Mesendoderm (in vitro differentiated cells): Measurements from ENCODE around the gene SHANK3.

ENCODE experiments used
- DNase-seq: peaks from one replicate; pipeline ENCODE4 v3.0.0; 2013
- H2AK5ac ChIP-seq: 2 replicates; pipeline ENCODE4 v1.6.1; 2013; ENCODE audit warnings: low read length, inconsistent platforms
- H2BK120ac ChIP-seq: 2 replicates; pipeline ENCODE4 v1.6.1; 2013; ENCODE audit warnings: low read depth, mild to moderate bottlenecking, low read length, moderate library complexity, mixed read lengths
- H2BK15ac ChIP-seq: replicated peaks from 2 replicates; pipeline ENCODE4 v1.6.1; 2013; ENCODE audit warnings: low read depth, mild to moderate bottlenecking, moderate library complexity
- H2BK5ac ChIP-seq: 2 replicates; pipeline ENCODE4 v1.6.1; 2013; ENCODE audit warnings: low read length, inconsistent platforms
- H3K18ac ChIP-seq: 2 replicates; pipeline ENCODE4 v1.6.1; 2013; ENCODE audit warnings: mild to moderate bottlenecking, low read length, mixed read lengths
- H3K23ac ChIP-seq: one replicate; pipeline ENCODE4 v1.6.1; 2013; ENCODE audit warnings: low read length
- H3K27ac ChIP-seq: 2 replicates; pipeline ENCODE4 v1.5.1; 2013; ENCODE audit warnings: low read depth, mild to moderate bottlenecking, inconsistent platforms, low read length, moderate library complexity
- H3K27me3 ChIP-seq: 2 replicates; pipeline ENCODE4 v1.6.1; 2013; ENCODE audit warnings: low read length, control low read depth, mild to moderate bottlenecking, inconsistent platforms; ENCODE audit not compliant: insufficient read depth, poor library complexity
- H3K36me3 ChIP-seq: 2 replicates; pipeline ENCODE4 v1.6.1; 2013; ENCODE audit warnings: low read length, inconsistent platforms; ENCODE audit not compliant: control insufficient read depth, insufficient read depth
- H3K4ac ChIP-seq: one replicate; pipeline ENCODE4 v1.6.1; 2013; ENCODE audit warnings: low read depth, mild to moderate bottlenecking, low read length, moderate library complexity
- H3K4me1 ChIP-seq: 2 replicates; pipeline ENCODE4 v1.6.1; 2013; ENCODE audit warnings: low read depth, low read length, inconsistent platforms; ENCODE audit not compliant: control insufficient read depth
- H3K4me2 ChIP-seq: 2 replicates; pipeline ENCODE4 v1.6.1; 2013; ENCODE audit warnings: low read length
- H3K4me3 ChIP-seq: 2 replicates; pipeline ENCODE4 v1.5.1; 2013; ENCODE audit warnings: mild to moderate bottlenecking, low read length
- H3K56ac ChIP-seq: one replicate; pipeline ENCODE4 v1.6.1; 2013; ENCODE audit warnings: low read length
- H3K79me1 ChIP-seq: 2 replicates; pipeline ENCODE4 v1.6.1; 2013; ENCODE audit warnings: low read length, inconsistent platforms
- H3K79me2 ChIP-seq: 2 replicates; pipeline ENCODE4 v1.6.1; 2013; ENCODE audit warnings: mild to moderate bottlenecking, low read length; ENCODE audit not compliant: control insufficient read depth, insufficient read depth
- H3K9ac ChIP-seq: 2 replicates; pipeline ENCODE4 v1.6.1; 2013; ENCODE audit warnings: low read length, inconsistent platforms
- H4K5ac ChIP-seq: one replicate; pipeline ENCODE4 v1.6.1; 2013; ENCODE audit warnings: low read length
- H4K8ac ChIP-seq: one replicate; pipeline ENCODE4 v1.6.1; 2013; ENCODE audit warnings: low read depth, mild to moderate bottlenecking, control low read depth, low read length, moderate library complexity
- WGBS: extraction: QIAGEN DNeasy Blood & Tissue Kit; methylation state at CpG from one replicate; pipeline ENCODE4 v1.1.7; 2013; ENCODE audit warnings: low lambda C conversion rate, missing lambda C conversion rate; ENCODE audit not compliant: insufficient coverage; ENCODE audit errors: extremely low coverage; 5-methylcytosine and 5-hydroxymethylcytosine counted together

Gene SHANK3

GRCh38 chr22:50626850-50627641 lies 45.6 kb upstream of the SHANK3 start:
- Histone ChIP-seq H3K27me3 (no peaks in the 10 kb centered on the region), H2BK5ac (no peak overlapping the region), H3K18ac (no peak overlapping the region), H3K27ac (no peak overlapping the region), H3K4me1 (no peaks in the 10 kb centered on the region), H3K4me2 (peak overlapping the region; percentile 87), H3K23ac (no peak overlapping the region), H2AK5ac (no peak overlapping the region), H3K36me3 (no peaks in the 10 kb centered on the region), H2BK15ac (no peak overlapping the region), H3K56ac (peak overlapping the region; percentile 93), H4K5ac (no peak overlapping the region), H2BK120ac (no peak overlapping the region), H3K79me2 (no peaks in the 10 kb centered on the region), H3K79me1 (peaks cover 1% of the 10 kb centered on the region), H3K4me3 (peak overlapping the region; percentile 71), H4K8ac (no peak overlapping the region), H3K4ac (no peak overlapping the region), H3K9ac (peak overlapping the region; percentile 81)
- no CpG with 5 or more reads among the region's 42 CpGs for WGBS
- DNase-seq: no peak

DNA sequence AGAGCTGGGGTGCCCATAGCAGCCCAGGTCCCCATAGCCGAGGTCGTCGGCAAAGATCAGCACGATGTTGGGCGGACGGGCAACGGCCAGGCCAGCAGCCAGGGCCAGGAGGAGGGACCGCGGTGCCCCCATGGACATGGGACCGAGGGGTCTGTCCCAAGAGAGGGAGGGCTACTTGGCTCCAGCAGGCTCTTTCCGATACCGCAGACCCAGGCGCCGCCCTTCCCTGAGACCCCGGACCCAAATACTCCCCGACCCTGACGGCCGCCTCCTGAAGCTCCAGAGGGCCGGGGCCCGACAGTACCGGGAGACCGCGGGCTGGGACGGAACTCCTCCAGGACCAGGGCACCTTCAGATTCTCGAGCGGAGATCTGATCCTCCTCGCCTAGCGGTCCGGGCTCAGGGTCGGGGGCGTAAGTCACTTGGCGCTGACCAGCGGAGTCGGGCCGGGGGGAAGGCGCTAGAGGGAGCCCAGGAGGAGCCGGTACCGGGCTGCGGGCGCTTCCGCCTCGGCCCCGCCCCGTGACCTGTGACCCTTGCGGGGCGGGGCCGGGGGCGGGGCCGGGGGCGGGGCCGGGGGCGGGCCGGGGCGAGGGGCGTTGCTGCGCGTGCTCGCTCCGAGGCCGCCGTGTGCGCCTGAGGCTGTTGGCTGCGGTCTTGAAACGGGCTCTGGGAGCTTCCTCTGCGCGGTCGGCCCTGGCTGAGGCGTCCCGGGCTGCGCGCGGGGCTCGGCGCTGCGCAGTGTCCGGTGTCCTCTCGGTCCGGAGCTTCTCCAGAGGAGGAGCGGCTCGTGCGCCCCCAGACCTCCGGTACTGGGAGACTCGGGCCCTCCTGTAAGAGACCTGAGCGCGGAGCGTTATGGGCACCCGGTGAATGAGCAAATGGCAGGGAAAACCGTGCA lies 44.7 kb upstream of the SHANK3 start, which contains the start of gene ARSA:
Gene ARSA (minus strand): TSS at position 511 of the 901 bp plus-strand sequence. CDS start 373 bp downstream, at position 138.
- H3K36me3 ChIP-seq: no peaks in the 10 kb centered on the region
- peak within 1 kb of the TSS; percentile 81 for H3K9ac ChIP-seq
- H3K27ac ChIP-seq: no peak within 1 kb of the TSS
- no peaks in the 10 kb centered on the region for H3K27me3 ChIP-seq
- H3K4me1 ChIP-seq: no peaks in the 10 kb centered on the region
- no peak within 1 kb of the TSS for H3K23ac ChIP-seq
- no peak within 1 kb of the TSS for H2BK15ac ChIP-seq
- peak within 1 kb of the TSS; percentile 6 for H2BK5ac ChIP-seq
- H3K56ac ChIP-seq: peak within 1 kb of the TSS; percentile 93
- H3K4ac ChIP-seq: no peak within 1 kb of the TSS
- peaks cover 1% of the 10 kb centered on the region for H3K79me1 ChIP-seq
- H4K5ac ChIP-seq: no peak within 1 kb of the TSS
- no peak within 1 kb of the TSS for H2BK120ac ChIP-seq
- H4K8ac ChIP-seq: no peak within 1 kb of the TSS
- no peak within 1 kb of the TSS for H2AK5ac ChIP-seq
- H3K79me2 ChIP-seq: no peaks in the 10 kb centered on the region
- no peak within 1 kb of the TSS for H3K18ac ChIP-seq
- H3K4me3 ChIP-seq: peak within 1 kb of the TSS; percentile 71
- peak within 1 kb of the TSS; percentile 87 for H3K4me2 ChIP-seq
- WGBS: no CpG with 5 or more reads among the region's 88 CpGs
- peak; percentile 86 for DNase-seq

GRCh38 chr22:50628543-50629134 lies 44.0 kb upstream of the SHANK3 start:
- 100% methylated on average over 3 of the region's 16 CpGs for WGBS
- H2BK120ac ChIP-seq: no peak overlapping the region
- no peak overlapping the region for H3K27ac ChIP-seq
- peak overlapping the region; percentile 6 for H2BK5ac ChIP-seq
- no peak overlapping the region for H3K4ac ChIP-seq
- H3K23ac ChIP-seq: no peak overlapping the region
- H3K79me1 ChIP-seq: peaks cover 1% of the 10 kb centered on the region
- no peak for DNase-seq
- H3K4me2 ChIP-seq: peak overlapping the region; percentile 66
- H3K36me3 ChIP-seq: no peaks in the 10 kb centered on the region
- no peaks in the 10 kb centered on the region for H3K4me1 ChIP-seq
- no peak overlapping the region for H3K18ac ChIP-seq
- no peak overlapping the region for H2BK15ac ChIP-seq
- no peak overlapping the region for H4K5ac ChIP-seq
- no peaks in the 10 kb centered on the region for H3K27me3 ChIP-seq
- H4K8ac ChIP-seq: no peak overlapping the region
- H3K56ac ChIP-seq: peak overlapping the region; percentile 85
- no peak overlapping the region for H2AK5ac ChIP-seq
- H3K4me3 ChIP-seq: peak overlapping the region; percentile 49
- no peaks in the 10 kb centered on the region for H3K79me2 ChIP-seq
- peak overlapping the region; percentile 80 for H3K9ac ChIP-seq

DNA sequence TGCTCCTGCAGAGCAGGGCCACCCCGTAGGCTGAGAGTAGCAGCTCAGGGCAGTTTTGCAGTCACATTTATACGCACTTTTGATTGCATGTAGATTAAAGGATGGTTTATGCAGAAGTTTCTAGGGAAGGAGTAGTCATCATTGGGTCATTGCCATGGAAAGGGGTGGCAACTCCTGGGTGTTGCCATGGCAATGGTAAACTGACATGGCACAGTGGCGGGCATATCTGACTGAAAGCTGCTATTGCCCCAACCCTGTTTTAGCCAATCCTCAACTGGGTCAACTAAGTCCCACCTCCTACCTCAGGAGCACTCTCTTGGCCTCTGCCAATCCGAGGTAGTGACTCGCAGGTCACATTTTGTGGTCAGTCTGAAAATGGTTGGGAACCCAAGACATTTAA lies 42.2 kb upstream of the SHANK3 start:
- H2BK5ac ChIP-seq: no peak overlapping the region

GRCh38 chr22:50633086-50633485 lies 39.5 kb upstream of the SHANK3 start:
- Histone ChIP-seq H2AK5ac (no peak overlapping the region), H3K4me2 (no peak overlapping the region), H3K27ac (no peak overlapping the region), H3K4ac (no peak overlapping the region), H3K18ac (no peak overlapping the region), H2BK5ac (no peak overlapping the region), H3K79me1 (peaks cover 1% of the 10 kb centered on the region), H2BK120ac (no peak overlapping the region), H2BK15ac (no peak overlapping the region), H3K23ac (no peak overlapping the region), H4K8ac (no peak overlapping the region), H3K4me1 (no peaks in the 10 kb centered on the region), H4K5ac (no peak overlapping the region), H3K9ac (no peak overlapping the region), H3K79me2 (no peaks in the 10 kb centered on the region), H3K56ac (no peak overlapping the region), H3K27me3 (no peaks in the 10 kb centered on the region), H3K36me3 (no peaks in the 10 kb centered on the region), H3K4me3 (no peak overlapping the region)
- DNase-seq: no peak
- WGBS: no CpG with 5 or more reads among the region's 5 CpGs

More for the DNA sequence above, 42.2 kb upstream of the SHANK3 start:
- no peaks in the 10 kb centered on the region for H3K27me3 ChIP-seq
- no peak overlapping the region for H2BK15ac ChIP-seq
- H3K4me1 ChIP-seq: no peaks in the 10 kb centered on the region
- H3K18ac ChIP-seq: no peak overlapping the region
- H4K5ac ChIP-seq: no peak overlapping the region
- no peak overlapping the region for H3K4me3 ChIP-seq
- no peak overlapping the region for H2AK5ac ChIP-seq
- H3K4me2 ChIP-seq: no peak overlapping the region
- no peaks in the 10 kb centered on the region for H3K36me3 ChIP-seq
- H2BK120ac ChIP-seq: no peak overlapping the region
- no peak overlapping the region for H3K27ac ChIP-seq
- no peak overlapping the region for H3K23ac ChIP-seq
- no peak overlapping the region for H3K4ac ChIP-seq
- WGBS: no CpG with 5 or more reads among the region's 5 CpGs
- H4K8ac ChIP-seq: no peak overlapping the region
- no peak for DNase-seq
- H3K79me2 ChIP-seq: no peaks in the 10 kb centered on the region
- H3K56ac ChIP-seq: no peak overlapping the region
- no peak overlapping the region for H3K9ac ChIP-seq
- peaks cover 1% of the 10 kb centered on the region for H3K79me1 ChIP-seq
